Adrenal gland (tissue), 12 donors: ENCODE results near the gene TMEM184A. TPM values are rescaled to one million over a fixed set of nuclear protein-coding genes. Genes with fewer than 3 reads are reported as not detected.

Source experiments
- DNase-seq, 7 donors: peaks; one replicate each; pipeline ENCODE4 v3.0.0-alpha.2; 2019 to 2020
- H3K27ac ChIP-seq, 5 donors: fragments of 200-600 bp; sonication (generic) in 4 of 5; 1 replicate in 3 of 5; 2 replicates in 2 of 5; pipeline versions ENCODE4 v1.5.1 to v1.8.0; 2016 to 2020; ENCODE audit warnings: mild to moderate bottlenecking in 1 of 5
- H3K27me3 ChIP-seq: fragments of 200-600 bp; 2 replicates; pipeline ENCODE4 v1.8.0; 2021
- H3K36me3 ChIP-seq, 2 donors: fragments of 200-600 bp; replicated peaks in 1 of 2; 1 replicate in 1 of 2; 2 replicates in 1 of 2; pipeline versions ENCODE4 v1.5.1 to v1.8.0; 2018 to 2022
- H3K4me1 ChIP-seq, 2 donors: fragments of 200-600 bp; replicated peaks in 1 of 2; 1 replicate in 1 of 2; 2 replicates in 1 of 2; pipeline versions ENCODE4 v1.5.1 to v1.8.0; 2018 to 2021
- H3K4me3 ChIP-seq, 4 donors: fragments of 200-600 bp; sonication (generic) in 3 of 4; one replicate each; pipeline ENCODE4 v1.5.1; 2016 to 2018
- H3K9me3 ChIP-seq, 3 donors: fragments of 200-600 bp; sonication (generic) in 1 of 3; replicated peaks in 1 of 3; 1 replicate in 2 of 3; 2 replicates in 1 of 3; pipeline versions ENCODE4 v1.5.1 to v1.8.0; 2016 to 2021
- POLR2A ChIP-seq, 2 donors: fragments of 450-650 bp; IDR thresholded peaks; one replicate each; pipeline ENCODE4 v1.6.1; 2017; ENCODE audit warnings: antibody characterized with exemption in 2 of 2, mild to moderate bottlenecking in 2 of 2, moderate library complexity in 1 of 2
- WGBS, 4 donors: extraction: QIAGEN DNeasy Blood & Tissue Kit in 2 of 4; methylation state at CpG; one replicate each; pipeline versions ENCODE4 v1.1.5 to v1.1.7; 2013 to 2017; 5-methylcytosine and 5-hydroxymethylcytosine counted together
- intact Hi-C, 2 donors: fragments of 100-400 bp; cut with DNase I; formaldehyde crosslinking; loops; one replicate each; pipeline versions ENCODE4 v1.14.1 to v1.15.0; 2022 to 2023
- polyA plus RNA-seq, 3 donors: library from polyadenylated mRNA; stranded (reverse); fragments of 200-250 nt in 2 of 3; fragments of 350-450 nt in 1 of 3; fragmentation: Illumina TruSeq in 1 of 3; extraction: RNeasy Lipid Tissue Mini Kit (QIAGEN cat#74804) in 1 of 3; gene quantifications; one replicate each; pipeline ENCODE4 v1.2.3, GENCODE V29; 2013 to 2014
- total RNA-seq, 9 donors: library from RNA; depleted of rRNA in 4 of 9; stranded (reverse); fragments of >200 nt in 4 of 9; fragments of 120-200 nt in 1 of 9; fragmentation: NEBNext Ultra II Directional in 1 of 9; extraction: Animal tissue kit (Norgen Biotek cat#: 25700) in 1 of 9; gene quantifications; one replicate each; pipeline versions ENCODE4 v1.1.0 to v1.2.4, GENCODE V29; 2013 to 2023
- TF ChIP-seq, protein P1 (sequence below), 6 experiments: fragments of 450-650 bp in 4 of 6; fragments of 200-600 bp in 2 of 6; sonication (generic) in 1 of 6; IDR thresholded peaks; 1 replicate in 5 of 6; 2 replicates in 1 of 6; pipeline versions ENCODE4 v1.5.1 to v1.8.0; 2016 to 2021; ENCODE audit warnings: antibody characterized with exemption in 6 of 6, mild to moderate bottlenecking in 2 of 6, moderate library complexity in 1 of 6
- donor health status: healthy with polysubstance abuse.
- donor health status: Bipolar disorder and iron deficiency.
- donor health status: DM: yes; HTN: yes; CAD: no.
- donor health status: DM: no; HTN: no; CAD: no.
- donor health status: DM: no; HTN: no; CAD: no.
- donor health status: DM: yes; HTN: yes; CAD: no.

TMEM184A gene
- total and polyA plus RNA-seq, 12 donors: 0.06 to 2.1 (median 0.79) TPM; not detected in 2

GRCh38 chr7:1508277-1508758 lies 47.7 kb downstream of the TMEM184A start:
- Histone ChIP-seq H3K9me3 (no peaks in the 10 kb centered on the region), H3K36me3 (no peaks in the 10 kb centered on the region), H3K4me3 (no peak overlapping the region), H3K4me1 (peaks cover 2 to 14% of the 10 kb centered on the region in 2 donors), H3K27ac (no peak overlapping the region), H3K27me3 (no peaks in the 10 kb centered on the region)
- intact Hi-C loops: no loop called here
- TF ChIP-seq, protein P1, sequence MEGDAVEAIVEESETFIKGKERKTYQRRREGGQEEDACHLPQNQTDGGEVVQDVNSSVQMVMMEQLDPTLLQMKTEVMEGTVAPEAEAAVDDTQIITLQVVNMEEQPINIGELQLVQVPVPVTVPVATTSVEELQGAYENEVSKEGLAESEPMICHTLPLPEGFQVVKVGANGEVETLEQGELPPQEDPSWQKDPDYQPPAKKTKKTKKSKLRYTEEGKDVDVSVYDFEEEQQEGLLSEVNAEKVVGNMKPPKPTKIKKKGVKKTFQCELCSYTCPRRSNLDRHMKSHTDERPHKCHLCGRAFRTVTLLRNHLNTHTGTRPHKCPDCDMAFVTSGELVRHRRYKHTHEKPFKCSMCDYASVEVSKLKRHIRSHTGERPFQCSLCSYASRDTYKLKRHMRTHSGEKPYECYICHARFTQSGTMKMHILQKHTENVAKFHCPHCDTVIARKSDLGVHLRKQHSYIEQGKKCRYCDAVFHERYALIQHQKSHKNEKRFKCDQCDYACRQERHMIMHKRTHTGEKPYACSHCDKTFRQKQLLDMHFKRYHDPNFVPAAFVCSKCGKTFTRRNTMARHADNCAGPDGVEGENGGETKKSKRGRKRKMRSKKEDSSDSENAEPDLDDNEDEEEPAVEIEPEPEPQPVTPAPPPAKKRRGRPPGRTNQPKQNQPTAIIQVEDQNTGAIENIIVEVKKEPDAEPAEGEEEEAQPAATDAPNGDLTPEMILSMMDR (IDR thresholded peaks at IDR 0.05): no peak
- TF ChIP-seq POLR2A (IDR thresholded peaks at IDR 0.05): no peak
- no peak for DNase-seq
- WGBS, 4 donors: 70 to 82% (median 72%) methylated on average over 8 to 10 of the region's 10 CpGs

- 51 to 63% (median 58%) methylated on average over 20 to 35 of the region's 35 CpGs for WGBS, 4 donors
- intact Hi-C loops: no loop called here
- H3K9me3 ChIP-seq: no peaks in the 10 kb centered on the region
- H3K4me1 ChIP-seq: peaks cover 6 to 22% of the 10 kb centered on the region in 2 donors
- H3K4me3 ChIP-seq: no peak overlapping the region
- peaks cover 0 to 16% of the 10 kb centered on the region in 2 donors for H3K36me3 ChIP-seq
- TF ChIP-seq, protein P1 (IDR thresholded peaks at IDR 0.05): no peak
- TF ChIP-seq POLR2A (IDR thresholded peaks at IDR 0.05): no peak
- peak overlapping the region in 3 of 5 donors; percentile 16 to 57 (median 55) for H3K27ac ChIP-seq
- H3K27me3 ChIP-seq: no peaks in the 10 kb centered on the region
- peak in 5 of 7 donors; percentile 44 to 58 (median 53) for DNase-seq
Observed at GRCh38 chr7:1505731-1506550, 50.1 kb downstream of the TMEM184A start.

DNA sequence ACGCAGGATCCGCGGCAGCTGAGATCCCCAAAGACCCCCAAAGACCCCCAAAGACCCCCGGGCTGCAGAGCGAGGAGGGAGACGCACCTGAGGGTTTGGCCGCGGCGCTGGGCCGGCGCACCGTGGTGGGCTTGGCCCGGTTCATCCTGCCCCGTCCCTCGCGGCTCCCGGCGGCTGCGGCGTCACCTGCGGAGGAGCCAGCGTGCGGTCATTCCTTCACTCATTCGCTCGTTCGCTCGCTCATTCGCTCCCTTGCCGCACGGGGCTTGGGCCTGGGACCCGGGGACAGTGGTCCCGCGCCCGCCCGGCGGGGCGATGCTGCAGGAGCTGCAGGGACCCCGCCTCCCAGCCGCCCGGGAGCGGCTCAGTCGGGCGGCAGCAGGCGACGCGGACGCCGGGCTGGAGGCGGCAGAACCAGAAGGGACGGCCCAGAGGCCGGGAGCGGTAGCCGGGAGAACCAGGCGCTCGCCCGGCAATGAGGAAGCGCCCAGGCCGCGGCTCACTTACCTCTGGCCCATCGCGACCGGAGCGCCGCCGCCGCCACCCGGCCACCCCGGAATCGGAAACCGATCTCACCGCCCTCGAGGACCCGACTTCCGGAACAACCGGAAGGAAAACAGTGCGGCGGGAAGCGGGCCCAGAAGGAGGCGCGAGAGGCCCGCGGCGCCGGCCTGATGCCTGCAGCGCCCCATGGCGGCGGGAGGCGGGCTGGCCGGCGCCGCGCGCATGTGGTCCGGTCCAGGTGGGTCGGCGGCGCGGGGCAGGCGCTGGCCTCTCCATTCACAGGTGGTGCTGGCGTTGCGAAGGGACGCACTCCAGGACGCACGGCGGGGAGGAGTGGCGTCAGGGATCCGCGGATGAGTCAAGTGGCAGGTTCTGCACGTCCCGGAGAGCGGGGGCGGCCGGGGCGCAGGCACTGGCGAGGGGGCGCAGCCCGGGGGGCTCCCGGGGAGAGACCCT lies 51.9 kb downstream of the TMEM184A start, which contains the start of gene INTS1:
TSS of gene INTS1 (minus strand) at position 574 of the 960 bp plus-strand sequence. CDS start at position 145, 429 bp downstream.
- Histone ChIP-seq H3K4me1 (peaks cover 6 to 22% of the 10 kb centered on the region in 2 donors), H3K36me3 (peaks cover 0 to 34% of the 10 kb centered on the region in 2 donors), H3K27ac (peak within 1 kb of the TSS in 3 of 5 donors; percentile 46 to 49 (median 48)), H3K4me3 (peak within 1 kb of the TSS; percentile 62 to 93 (median 88)), H3K9me3 (no peaks in the 10 kb centered on the region), H3K27me3 (no peaks in the 10 kb centered on the region)
- TF ChIP-seq, protein P1 (IDR thresholded peaks at IDR 0.05): peak; percentile 30 to 96 (median 66)
- TF ChIP-seq POLR2A (IDR thresholded peaks at IDR 0.05): peak; percentile 31 to 59
- intact Hi-C loops: loop anchor here in 1 of 2 donors (5.0 kb wide), 1 partner anchor 598 kb away; no protein-coding TSS in a partner anchor
- 0 to 1% (median 0%) methylated on average over 17 to 118 of the region's 118 CpGs for WGBS, 4 donors
- peak; percentile 91 to 93 (median 93) for DNase-seq
